Measurements from ENCODE around the gene ISOC2.

Gene ISOC2

GRCh38 chr19:55468054-55468393 is 6.6 kb upstream of the ISOC2 start:
- Histone ChIP-seq H3K4me3 (ENCODE audit: low read depth, low read length) (no peak overlapping the region), H3K9ac (ENCODE audit: low read depth, low read length) (no peak overlapping the region), H3K4me1 (ENCODE audit: control insufficient read depth, insufficient read depth, low read length) (peaks cover 3% of the 10 kb centered on the region), H3K9me3 (ENCODE audit: control insufficient read depth, insufficient read depth, low read length) (no peaks in the 10 kb centered on the region), H3K36me3 (ENCODE audit: control insufficient read depth, insufficient read depth, low read length) (no peaks in the 10 kb centered on the region), H3K27me3 (ENCODE audit: control insufficient read depth, insufficient read depth, low read length) (peaks cover 3% of the 10 kb centered on the region)

GRCh38 chr19:55467236-55468053 is 6.0 kb upstream of the ISOC2 start:
- Histone ChIP-seq H3K9me3 (ENCODE audit: control insufficient read depth, insufficient read depth, low read length) (no peaks in the 10 kb centered on the region), H3K4me1 (ENCODE audit: control insufficient read depth, insufficient read depth, low read length) (peaks cover 3% of the 10 kb centered on the region), H3K4me3 (ENCODE audit: low read depth, low read length) (no peak overlapping the region), H3K9ac (ENCODE audit: low read depth, low read length) (no peak overlapping the region), H3K36me3 (ENCODE audit: control insufficient read depth, insufficient read depth, low read length) (no peaks in the 10 kb centered on the region), H3K27me3 (ENCODE audit: control insufficient read depth, insufficient read depth, low read length) (peaks cover 3% of the 10 kb centered on the region)

- peaks cover 3% of the 10 kb centered on the region for H3K4me1 ChIP-seq (ENCODE audit: control insufficient read depth, insufficient read depth, low read length)
- H3K27me3 ChIP-seq (ENCODE audit: control insufficient read depth, insufficient read depth, low read length): peaks cover 3% of the 10 kb centered on the region
- H3K36me3 ChIP-seq (ENCODE audit: control insufficient read depth, insufficient read depth, low read length): no peaks in the 10 kb centered on the region
- H3K4me3 ChIP-seq (ENCODE audit: low read depth, low read length): no peak overlapping the region
- no peak overlapping the region for H3K9ac ChIP-seq (ENCODE audit: low read depth, low read length)
- no peaks in the 10 kb centered on the region for H3K9me3 ChIP-seq (ENCODE audit: control insufficient read depth, insufficient read depth, low read length)
Observed at GRCh38 chr19:55466241-55466614, 4.8 kb upstream of the ISOC2 start.

- no peaks in the 10 kb centered on the region for H3K9me3 ChIP-seq (ENCODE audit: control insufficient read depth, insufficient read depth, low read length)
- H3K9ac ChIP-seq (ENCODE audit: low read depth, low read length): no peak overlapping the region
- H3K4me3 ChIP-seq (ENCODE audit: low read depth, low read length): no peak overlapping the region
- peaks cover 3% of the 10 kb centered on the region for H3K27me3 ChIP-seq (ENCODE audit: control insufficient read depth, insufficient read depth, low read length)
- no peaks in the 10 kb centered on the region for H3K36me3 ChIP-seq (ENCODE audit: control insufficient read depth, insufficient read depth, low read length)
- peaks cover 3% of the 10 kb centered on the region for H3K4me1 ChIP-seq (ENCODE audit: control insufficient read depth, insufficient read depth, low read length)
Observed at GRCh38 chr19:55465460-55466240, 4.2 kb upstream of the ISOC2 start.

- Histone ChIP-seq H3K4me1 (ENCODE audit: control insufficient read depth, insufficient read depth, low read length) (peaks cover 9% of the 10 kb centered on the region), H3K27me3 (ENCODE audit: control insufficient read depth, insufficient read depth, low read length) (peaks cover 3% of the 10 kb centered on the region), H3K9ac (ENCODE audit: low read depth, low read length) (peak within 1 kb of the TSS; percentile 12), H3K4me3 (ENCODE audit: low read depth, low read length) (peak within 1 kb of the TSS; percentile 44), H3K9me3 (ENCODE audit: control insufficient read depth, insufficient read depth, low read length) (no peaks in the 10 kb centered on the region), H3K36me3 (ENCODE audit: control insufficient read depth, insufficient read depth, low read length) (no peaks in the 10 kb centered on the region)
Observed at GRCh38 chr19:55464662-55465054, 3.2 kb upstream of the ISOC2 start, which contains the start of gene C19orf85. TSS of gene C19orf85 (minus strand) at chr19:55464751. CDS start at chr19:55464554, 197 bp downstream.

- peaks cover 3% of the 10 kb centered on the region for H3K27me3 ChIP-seq (ENCODE audit: control insufficient read depth, insufficient read depth, low read length)
- peak overlapping the region; percentile 12 for H3K9ac ChIP-seq (ENCODE audit: low read depth, low read length)
- no peaks in the 10 kb centered on the region for H3K36me3 ChIP-seq (ENCODE audit: control insufficient read depth, insufficient read depth, low read length)
- H3K4me3 ChIP-seq (ENCODE audit: low read depth, low read length): peak overlapping the region; percentile 44
- H3K9me3 ChIP-seq (ENCODE audit: control insufficient read depth, insufficient read depth, low read length): no peaks in the 10 kb centered on the region
- H3K4me1 ChIP-seq (ENCODE audit: control insufficient read depth, insufficient read depth, low read length): peaks cover 10% of the 10 kb centered on the region
Observed at GRCh38 chr19:55464039-55464661, 2.7 kb upstream of the ISOC2 start.

- no peaks in the 10 kb centered on the region for H3K36me3 ChIP-seq (ENCODE audit: control insufficient read depth, insufficient read depth, low read length)
- peak overlapping the region; percentile 44 for H3K4me3 ChIP-seq (ENCODE audit: low read depth, low read length)
- H3K27me3 ChIP-seq (ENCODE audit: control insufficient read depth, insufficient read depth, low read length): peaks cover 3% of the 10 kb centered on the region
- peak overlapping the region; percentile 12 for H3K9ac ChIP-seq (ENCODE audit: low read depth, low read length)
- H3K9me3 ChIP-seq (ENCODE audit: control insufficient read depth, insufficient read depth, low read length): no peaks in the 10 kb centered on the region
- H3K4me1 ChIP-seq (ENCODE audit: control insufficient read depth, insufficient read depth, low read length): peaks cover 10% of the 10 kb centered on the region
Observed at GRCh38 chr19:55463583-55464031, 2.2 kb upstream of the ISOC2 start.

GRCh38 chr19:55462722-55463121 is 1.3 kb upstream of the ISOC2 start:
- H3K36me3 ChIP-seq (ENCODE audit: control insufficient read depth, insufficient read depth, low read length): no peaks in the 10 kb centered on the region
- no peaks in the 10 kb centered on the region for H3K9me3 ChIP-seq (ENCODE audit: control insufficient read depth, insufficient read depth, low read length)
- H3K4me1 ChIP-seq (ENCODE audit: control insufficient read depth, insufficient read depth, low read length): peaks cover 10% of the 10 kb centered on the region
- no peak overlapping the region for H3K4me3 ChIP-seq (ENCODE audit: low read depth, low read length)
- peaks cover 3% of the 10 kb centered on the region for H3K27me3 ChIP-seq (ENCODE audit: control insufficient read depth, insufficient read depth, low read length)
- no peak overlapping the region for H3K9ac ChIP-seq (ENCODE audit: low read depth, low read length)

GRCh38 chr19:55461974-55462626 is 658 bp upstream of the ISOC2 start:
- Histone ChIP-seq H3K4me1 (ENCODE audit: control insufficient read depth, insufficient read depth, low read length) (peaks cover 10% of the 10 kb centered on the region), H3K36me3 (ENCODE audit: control insufficient read depth, insufficient read depth, low read length) (no peaks in the 10 kb centered on the region), H3K9ac (ENCODE audit: low read depth, low read length) (peak overlapping the region; percentile 8), H3K27me3 (ENCODE audit: control insufficient read depth, insufficient read depth, low read length) (peaks cover 3% of the 10 kb centered on the region), H3K4me3 (ENCODE audit: low read depth, low read length) (peak overlapping the region; percentile 62), H3K9me3 (ENCODE audit: control insufficient read depth, insufficient read depth, low read length) (no peaks in the 10 kb centered on the region)

GRCh38 chr19:55460670-55461258 is 678 bp downstream of the ISOC2 start:
- Histone ChIP-seq H3K9ac (ENCODE audit: low read depth, low read length) (peak overlapping the region; percentile 90), H3K36me3 (ENCODE audit: control insufficient read depth, insufficient read depth, low read length) (peaks cover 9% of the 10 kb centered on the region)

More at GRCh38 chr19:55460670-55461258, 678 bp downstream of the ISOC2 start:
- Histone ChIP-seq H3K4me1 (ENCODE audit: control insufficient read depth, insufficient read depth, low read length) (peaks cover 10% of the 10 kb centered on the region), H3K27me3 (ENCODE audit: control insufficient read depth, insufficient read depth, low read length) (peaks cover 3% of the 10 kb centered on the region), H3K4me3 (ENCODE audit: low read depth, low read length) (peak overlapping the region; percentile 85), H3K9me3 (ENCODE audit: control insufficient read depth, insufficient read depth, low read length) (no peaks in the 10 kb centered on the region)

All from iPS-15b (cell line).